Spleen (tissue), 11 donors: ENCODE results near the gene ERMARD. TPM values are rescaled to one million over a fixed set of nuclear protein-coding genes. Genes with fewer than 3 reads are reported as not detected.
"Not testable (repeated sequence)": the region's sequence is repeated elsewhere in the genome, so short reads cannot be mapped to it uniquely, and the experiment has no call there.

Experiments
- DNase-seq: peaks from one replicate; pipeline ENCODE4 v3.0.0-alpha.2; 2020
- H3K27ac ChIP-seq, 8 donors: fragments of 200-600 bp; sonication (generic) in 7 of 8; 1 replicate in 4 of 8; 2 replicates in 4 of 8; pipeline versions ENCODE4 v1.5.0 to v1.8.0; 2016 to 2021; ENCODE audit warnings: inconsistent platforms in 4 of 8, mild to moderate bottlenecking in 4 of 8, moderate library complexity in 1 of 8
- H3K27me3 ChIP-seq, 7 donors: fragments of 200-600 bp; sonication (generic) in 6 of 7; replicated peaks in 1 of 7; 1 replicate in 4 of 7; 2 replicates in 3 of 7; pipeline versions ENCODE4 v1.5.0 to v1.8.0; 2016 to 2021; ENCODE audit warnings: inconsistent platforms in 3 of 7, mild to moderate bottlenecking in 1 of 7
- H3K36me3 ChIP-seq, 6 donors: fragments of 200-600 bp; sonication (generic) in 5 of 6; 1 replicate in 4 of 6; 2 replicates in 2 of 6; pipeline versions ENCODE4 v1.5.0 to v1.8.0; 2016 to 2021; ENCODE audit warnings: inconsistent platforms in 2 of 6
- H3K4me1 ChIP-seq, 6 donors: fragments of 200-600 bp; sonication (generic) in 5 of 6; 1 replicate in 3 of 6; 2 replicates in 3 of 6; pipeline versions ENCODE4 v1.5.0 to v1.8.0; 2016 to 2021; ENCODE audit warnings: inconsistent platforms in 3 of 6
- H3K4me3 ChIP-seq, 8 donors: fragments of 200-600 bp; sonication (generic) in 7 of 8; 1 replicate in 4 of 8; 2 replicates in 4 of 8; pipeline versions ENCODE4 v1.5.0 to v1.8.0; 2016 to 2021; ENCODE audit warnings: inconsistent platforms in 4 of 8, mild to moderate bottlenecking in 4 of 8, moderate library complexity in 2 of 8
- H3K9me3 ChIP-seq, 8 donors: fragments of 200-600 bp; sonication (generic) in 7 of 8; 1 replicate in 4 of 8; 2 replicates in 4 of 8; pipeline versions ENCODE4 v1.5.0 to v1.8.0; 2016 to 2021; ENCODE audit warnings: inconsistent platforms in 4 of 8
- POLR2A ChIP-seq, 3 donors: fragments of 450-650 bp; IDR thresholded peaks; one replicate each; pipeline ENCODE4 v1.5.1; 2017; ENCODE audit warnings: antibody characterized with exemption in 3 of 3, mild to moderate bottlenecking in 1 of 3
- POLR2AphosphoS5 ChIP-seq, 3 donors: sonication (generic); formaldehyde crosslinking; IDR thresholded peaks; one replicate each; pipeline ENCODE4 v1.5.1; 2017; ENCODE audit warnings: antibody characterized with exemption in 3 of 3
- WGBS, 5 donors: extraction: QIAGEN DNeasy Blood & Tissue Kit in 3 of 5; methylation state at CpG; one replicate each; pipeline versions ENCODE4 v1.1.5 to v1.1.7; 2013 to 2018; 5-methylcytosine and 5-hydroxymethylcytosine counted together
- intact Hi-C: fragments of 100-400 bp; cut with DNase I; formaldehyde crosslinking; loops from one replicate; pipeline ENCODE4 v1.15.0; 2023; ENCODE audit warnings: low total_unique reads
- polyA plus RNA-seq, 3 donors: library from polyadenylated mRNA; stranded (reverse); fragments of 200-250 nt; gene quantifications; one replicate each; pipeline ENCODE4 v1.2.1, GENCODE V29; 2013
- total RNA-seq, 7 donors: library from RNA; depleted of rRNA in 3 of 7; stranded (reverse); fragments of >200 nt in 3 of 7; fragmentation: NEBNext Ultra II Directional in 4 of 7; extraction: Animal tissue kit (Norgen Biotek cat#: 25700) in 4 of 7; gene quantifications; one replicate each; pipeline versions ENCODE4 v1.1.0 to v1.2.1, GENCODE V29; 2016 to 2021
- TF ChIP-seq, protein P1 (sequence below), 11 experiments: fragments of 200-600 bp in 7 of 11; fragments of 450-650 bp in 4 of 11; sonication (generic) in 4 of 11; IDR thresholded peaks in 8 of 11; conservative IDR thresholded peaks in 3 of 11; 1 replicate in 7 of 11; 2 replicates in 4 of 11; pipeline versions ENCODE4 v1.4.0 to v1.8.0; 2016 to 2021; ENCODE audit warnings: antibody characterized with exemption in 11 of 11, inconsistent platforms in 4 of 11, mild to moderate bottlenecking in 1 of 11
- donor health status: healthy with polysubstance abuse.
- donor health status: DM: no; HTN: no; CAD: no; lungs with moderate emphysema.
- donor health status: DM: no; HTN: no; CAD: no.
- donor health status: Bipolar disorder and iron deficiency.
- donor health status: healthy.
- donor health status: DM: no; HTN: no; CAD: no.
- donor health status: DM: yes; HTN: yes; CAD: no.

Gene ERMARD
- total and polyA plus RNA-seq, 10 donors, result 23.1 to 87.3 (median 37.7) TPM

DNA sequence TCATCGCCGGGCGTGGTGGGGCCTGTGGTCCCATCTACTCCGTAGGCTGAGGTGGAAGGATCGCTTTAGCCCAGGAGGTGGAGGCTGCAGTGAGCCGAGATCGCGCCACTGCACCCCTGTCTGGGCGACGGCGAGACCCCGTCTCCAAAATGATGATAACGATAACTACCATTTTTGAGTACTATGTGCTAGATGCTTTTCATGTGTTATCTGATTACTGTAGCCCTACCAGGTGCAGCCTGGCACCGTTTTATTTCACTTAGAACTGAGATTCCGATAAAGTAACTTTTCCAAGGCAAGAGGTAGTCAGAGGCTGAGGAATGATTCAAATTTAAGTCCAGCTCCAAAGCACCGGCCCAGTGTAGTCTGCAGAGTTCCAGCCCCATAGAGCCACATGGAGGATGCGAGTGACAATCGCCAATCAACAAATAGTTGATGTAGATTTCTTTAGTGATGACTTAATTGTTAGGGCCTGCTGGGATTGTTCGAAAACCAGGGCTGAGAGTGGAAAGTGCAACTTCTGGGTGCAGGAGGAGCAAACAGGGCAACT is 727 bp downstream of the ERMARD start:
- WGBS, 5 donors, result 11 to 14% (median 14%) methylated on average over 19 of the region's 19 CpGs

DNA sequence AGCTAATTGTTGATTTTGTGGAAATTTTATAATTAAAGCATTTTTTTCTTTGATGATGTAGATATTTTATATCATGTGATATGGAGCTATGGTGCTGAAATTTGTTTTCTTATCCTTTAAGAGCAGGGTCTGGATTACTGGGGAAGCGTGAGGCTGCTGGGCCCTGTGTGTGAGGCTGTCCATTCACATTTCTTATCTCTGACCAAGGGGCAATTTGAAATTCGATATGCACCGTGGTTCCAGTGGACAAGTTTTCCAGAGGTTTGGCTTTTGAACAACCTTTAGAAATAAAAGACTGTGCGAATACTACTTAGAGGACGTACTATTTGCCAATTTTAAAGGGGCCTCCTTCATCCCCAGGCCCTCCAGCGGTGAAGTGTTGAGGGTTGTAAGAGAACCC is 3.7 kb downstream of the ERMARD start:
- intact Hi-C loops, result no loop called here
- H3K4me3 ChIP-seq, result no peak overlapping the region

More for the DNA sequence above, 727 bp downstream of the ERMARD start:
- peak overlapping the region; percentile 55 to 88 (median 77) for H3K4me3 ChIP-seq
- H3K4me1 ChIP-seq, result peaks cover 12 to 41% (median 29%) of the 10 kb centered on the region in 6 donors
- no peak for DNase-seq
- peaks cover 0 to 18% (median 8%) of the 10 kb centered on the region in 6 donors for H3K36me3 ChIP-seq
- intact Hi-C loops, result no loop called here
- H3K9me3 ChIP-seq, result peaks cover 0 to 3% (median 0%) of the 10 kb centered on the region in 8 donors
- no peaks in the 10 kb centered on the region for H3K27me3 ChIP-seq
- TF ChIP-seq POLR2A (IDR thresholded peaks at IDR 0.05), result no peak
- TF ChIP-seq, protein P1, sequence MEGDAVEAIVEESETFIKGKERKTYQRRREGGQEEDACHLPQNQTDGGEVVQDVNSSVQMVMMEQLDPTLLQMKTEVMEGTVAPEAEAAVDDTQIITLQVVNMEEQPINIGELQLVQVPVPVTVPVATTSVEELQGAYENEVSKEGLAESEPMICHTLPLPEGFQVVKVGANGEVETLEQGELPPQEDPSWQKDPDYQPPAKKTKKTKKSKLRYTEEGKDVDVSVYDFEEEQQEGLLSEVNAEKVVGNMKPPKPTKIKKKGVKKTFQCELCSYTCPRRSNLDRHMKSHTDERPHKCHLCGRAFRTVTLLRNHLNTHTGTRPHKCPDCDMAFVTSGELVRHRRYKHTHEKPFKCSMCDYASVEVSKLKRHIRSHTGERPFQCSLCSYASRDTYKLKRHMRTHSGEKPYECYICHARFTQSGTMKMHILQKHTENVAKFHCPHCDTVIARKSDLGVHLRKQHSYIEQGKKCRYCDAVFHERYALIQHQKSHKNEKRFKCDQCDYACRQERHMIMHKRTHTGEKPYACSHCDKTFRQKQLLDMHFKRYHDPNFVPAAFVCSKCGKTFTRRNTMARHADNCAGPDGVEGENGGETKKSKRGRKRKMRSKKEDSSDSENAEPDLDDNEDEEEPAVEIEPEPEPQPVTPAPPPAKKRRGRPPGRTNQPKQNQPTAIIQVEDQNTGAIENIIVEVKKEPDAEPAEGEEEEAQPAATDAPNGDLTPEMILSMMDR (IDR thresholded peaks at IDR 0.05 in 8 of 11, conservative IDR thresholded peaks at IDR 0.05 in 3 of 11), result no peak
- no peak for TF ChIP-seq POLR2AphosphoS5 (IDR thresholded peaks at IDR 0.05)
- peak overlapping the region; percentile 86 to 98 (median 97) for H3K27ac ChIP-seq

DNA sequence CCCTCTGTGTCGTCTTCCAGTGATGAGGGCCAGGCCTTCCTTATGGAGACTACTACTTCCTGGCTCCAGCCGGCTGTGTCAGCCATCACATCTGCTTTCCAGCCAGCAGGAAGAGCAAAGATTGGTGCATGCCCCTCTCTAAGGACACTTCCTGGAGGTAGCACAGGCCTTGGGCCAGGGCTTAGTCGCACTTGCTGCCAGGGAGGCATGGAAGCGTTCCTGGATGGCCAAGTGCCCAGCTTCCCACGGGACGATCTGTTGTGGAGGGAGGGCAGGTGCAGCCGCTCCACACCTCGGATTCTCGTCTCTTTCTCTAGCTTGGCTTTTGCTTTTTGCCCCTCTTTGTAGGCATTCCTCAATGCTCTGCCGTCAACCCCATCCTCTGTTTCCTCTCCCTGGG is 11.9 kb downstream of the ERMARD start:
- TF ChIP-seq, protein P1 (IDR thresholded peaks at IDR 0.05 in 8 of 11, conservative IDR thresholded peaks at IDR 0.05 in 3 of 11), result no peak
- peak in 2 of 3 donors; percentile 25 to 58 for TF ChIP-seq POLR2AphosphoS5 (IDR thresholded peaks at IDR 0.05)
- no peak for TF ChIP-seq POLR2A (IDR thresholded peaks at IDR 0.05)
- 61 to 81% (median 66%) methylated on average over 8 to 10 of the region's 10 CpGs for WGBS, 5 donors
- Histone ChIP-seq H3K4me3 (no peak overlapping the region), H3K27me3 (no peaks in the 10 kb centered on the region), H3K9me3 (no peaks in the 10 kb centered on the region), H3K4me1 (peaks cover 0 to 6% (median 0%) of the 10 kb centered on the region in 6 donors), H3K27ac (peak overlapping the region in 3 of 8 donors; percentile 18 to 39 (median 21)), H3K36me3 (peaks cover 0 to 100% (median 63%) of the 10 kb centered on the region in 6 donors)
- intact Hi-C loops, result no loop called here
- no peak for DNase-seq

More for the DNA sequence above, 3.7 kb downstream of the ERMARD start:
- no peak for DNase-seq
- H3K9me3 ChIP-seq, result no peaks in the 10 kb centered on the region
- H3K4me1 ChIP-seq, result peaks cover 11 to 29% (median 23%) of the 10 kb centered on the region in 6 donors
- 88 to 96% (median 96%) methylated on average over 6 of the region's 6 CpGs for WGBS, 5 donors
- H3K36me3 ChIP-seq, result peaks cover 0 to 48% (median 35%) of the 10 kb centered on the region in 6 donors
- no peak for TF ChIP-seq POLR2AphosphoS5 (IDR thresholded peaks at IDR 0.05)
- no peak for TF ChIP-seq POLR2A (IDR thresholded peaks at IDR 0.05)
- no peaks in the 10 kb centered on the region for H3K27me3 ChIP-seq
- H3K27ac ChIP-seq, result no peak overlapping the region

DNA sequence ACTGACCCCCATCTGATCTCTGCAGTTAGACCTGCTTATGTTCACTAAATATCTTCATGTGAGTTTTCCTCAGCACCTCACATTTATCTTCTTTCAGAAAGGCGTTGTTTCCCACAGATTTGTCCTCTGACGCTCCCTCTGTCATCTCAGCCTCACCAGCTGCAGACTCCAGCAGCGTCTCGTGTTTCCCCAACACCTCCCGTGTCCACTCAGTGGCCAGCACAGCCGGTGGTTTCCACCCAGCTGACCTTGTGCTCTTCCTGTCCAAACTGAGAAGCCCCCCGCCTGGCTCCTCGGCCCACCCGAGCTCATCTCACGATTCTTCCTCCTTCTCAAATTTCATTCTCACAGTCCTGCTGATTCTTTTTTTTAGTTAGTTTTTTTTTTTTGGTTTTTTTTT is 12.5 kb downstream of the ERMARD start:
- no peak for DNase-seq
- TF ChIP-seq POLR2A (IDR thresholded peaks at IDR 0.05) (no peak), POLR2AphosphoS5 (IDR thresholded peaks at IDR 0.05) (no peak)
- TF ChIP-seq, protein P1 (IDR thresholded peaks at IDR 0.05 in 8 of 11, conservative IDR thresholded peaks at IDR 0.05 in 3 of 11), result no peak
- H3K36me3 ChIP-seq, result peaks cover 0 to 100% (median 65%) of the 10 kb centered on the region in 6 donors
- peaks cover 0 to 6% (median 0%) of the 10 kb centered on the region in 6 donors for H3K4me1 ChIP-seq
- peak overlapping the region in 2 of 8 donors; percentile 18 to 21 for H3K27ac ChIP-seq
- H3K9me3 ChIP-seq, result no peaks in the 10 kb centered on the region
- no peaks in the 10 kb centered on the region for H3K27me3 ChIP-seq
- H3K4me3 ChIP-seq, result no peak overlapping the region
- 67 to 77% (median 73%) methylated on average over 10 of the region's 10 CpGs for WGBS, 5 donors
- intact Hi-C loops, result no loop called here

DNA sequence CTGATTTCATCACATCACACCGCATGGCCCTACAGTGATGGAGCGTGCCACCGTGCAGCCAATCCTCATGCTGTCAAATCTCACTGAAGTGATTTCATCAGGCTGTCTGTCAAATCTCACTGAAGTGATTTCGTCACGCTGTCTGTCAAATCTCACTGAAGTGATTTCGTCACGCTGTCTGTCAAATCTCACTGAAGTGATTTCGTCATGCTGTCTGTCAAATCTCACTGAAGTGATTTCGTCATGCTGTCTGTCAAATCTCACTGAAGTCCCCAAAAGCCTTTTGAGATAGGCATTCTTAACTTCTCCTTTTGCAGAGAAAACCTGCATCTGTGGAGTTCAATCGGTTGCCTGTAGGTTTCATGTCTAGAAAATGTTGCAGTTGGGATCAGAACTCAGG is 14.4 kb downstream of the ERMARD start:
- intact Hi-C loops, H3K9me3 ChIP-seq, H3K4me3 ChIP-seq, H3K27me3 ChIP-seq, DNase-seq, H3K27ac ChIP-seq, H3K4me1 ChIP-seq: not testable (repeated sequence)
- peaks cover 0 to 99% (median 57%) of the 10 kb centered on the region in 6 donors for H3K36me3 ChIP-seq
- WGBS, 5 donors, result 60 to 95% (median 76%) methylated on average over 5 to 10 of the region's 10 CpGs
